Mesendoderm (in vitro differentiated cells): ENCODE results near the gene PRKD2.

Experiments
- DNase-seq: peaks from one replicate; pipeline ENCODE4 v3.0.0; 2013
- H2AK5ac ChIP-seq: 2 replicates; pipeline ENCODE4 v1.6.1; 2013; ENCODE audit warnings: low read length, inconsistent platforms
- H2BK120ac ChIP-seq: 2 replicates; pipeline ENCODE4 v1.6.1; 2013; ENCODE audit warnings: low read depth, mild to moderate bottlenecking, low read length, moderate library complexity, mixed read lengths
- H2BK15ac ChIP-seq: replicated peaks from 2 replicates; pipeline ENCODE4 v1.6.1; 2013; ENCODE audit warnings: low read depth, mild to moderate bottlenecking, moderate library complexity
- H2BK5ac ChIP-seq: 2 replicates; pipeline ENCODE4 v1.6.1; 2013; ENCODE audit warnings: low read length, inconsistent platforms
- H3K18ac ChIP-seq: 2 replicates; pipeline ENCODE4 v1.6.1; 2013; ENCODE audit warnings: mild to moderate bottlenecking, low read length, mixed read lengths
- H3K23ac ChIP-seq: one replicate; pipeline ENCODE4 v1.6.1; 2013; ENCODE audit warnings: low read length
- H3K27ac ChIP-seq: 2 replicates; pipeline ENCODE4 v1.5.1; 2013; ENCODE audit warnings: low read depth, mild to moderate bottlenecking, inconsistent platforms, low read length, moderate library complexity
- H3K27me3 ChIP-seq: 2 replicates; pipeline ENCODE4 v1.6.1; 2013; ENCODE audit warnings: low read length, control low read depth, mild to moderate bottlenecking, inconsistent platforms; ENCODE audit not compliant: insufficient read depth, poor library complexity
- H3K36me3 ChIP-seq: 2 replicates; pipeline ENCODE4 v1.6.1; 2013; ENCODE audit warnings: low read length, inconsistent platforms; ENCODE audit not compliant: control insufficient read depth, insufficient read depth
- H3K4ac ChIP-seq: one replicate; pipeline ENCODE4 v1.6.1; 2013; ENCODE audit warnings: low read depth, mild to moderate bottlenecking, low read length, moderate library complexity
- H3K4me1 ChIP-seq: 2 replicates; pipeline ENCODE4 v1.6.1; 2013; ENCODE audit warnings: low read depth, low read length, inconsistent platforms; ENCODE audit not compliant: control insufficient read depth
- H3K4me2 ChIP-seq: 2 replicates; pipeline ENCODE4 v1.6.1; 2013; ENCODE audit warnings: low read length
- H3K4me3 ChIP-seq: 2 replicates; pipeline ENCODE4 v1.5.1; 2013; ENCODE audit warnings: mild to moderate bottlenecking, low read length
- H3K56ac ChIP-seq: one replicate; pipeline ENCODE4 v1.6.1; 2013; ENCODE audit warnings: low read length
- H3K79me1 ChIP-seq: 2 replicates; pipeline ENCODE4 v1.6.1; 2013; ENCODE audit warnings: low read length, inconsistent platforms
- H3K79me2 ChIP-seq: 2 replicates; pipeline ENCODE4 v1.6.1; 2013; ENCODE audit warnings: mild to moderate bottlenecking, low read length; ENCODE audit not compliant: control insufficient read depth, insufficient read depth
- H3K9ac ChIP-seq: 2 replicates; pipeline ENCODE4 v1.6.1; 2013; ENCODE audit warnings: low read length, inconsistent platforms
- H4K5ac ChIP-seq: one replicate; pipeline ENCODE4 v1.6.1; 2013; ENCODE audit warnings: low read length
- H4K8ac ChIP-seq: one replicate; pipeline ENCODE4 v1.6.1; 2013; ENCODE audit warnings: low read depth, mild to moderate bottlenecking, control low read depth, low read length, moderate library complexity
- WGBS: extraction: QIAGEN DNeasy Blood & Tissue Kit; methylation state at CpG from one replicate; pipeline ENCODE4 v1.1.7; 2013; ENCODE audit warnings: low lambda C conversion rate, missing lambda C conversion rate; ENCODE audit not compliant: insufficient coverage; ENCODE audit errors: extremely low coverage; 5-methylcytosine and 5-hydroxymethylcytosine counted together

Gene PRKD2

DNA sequence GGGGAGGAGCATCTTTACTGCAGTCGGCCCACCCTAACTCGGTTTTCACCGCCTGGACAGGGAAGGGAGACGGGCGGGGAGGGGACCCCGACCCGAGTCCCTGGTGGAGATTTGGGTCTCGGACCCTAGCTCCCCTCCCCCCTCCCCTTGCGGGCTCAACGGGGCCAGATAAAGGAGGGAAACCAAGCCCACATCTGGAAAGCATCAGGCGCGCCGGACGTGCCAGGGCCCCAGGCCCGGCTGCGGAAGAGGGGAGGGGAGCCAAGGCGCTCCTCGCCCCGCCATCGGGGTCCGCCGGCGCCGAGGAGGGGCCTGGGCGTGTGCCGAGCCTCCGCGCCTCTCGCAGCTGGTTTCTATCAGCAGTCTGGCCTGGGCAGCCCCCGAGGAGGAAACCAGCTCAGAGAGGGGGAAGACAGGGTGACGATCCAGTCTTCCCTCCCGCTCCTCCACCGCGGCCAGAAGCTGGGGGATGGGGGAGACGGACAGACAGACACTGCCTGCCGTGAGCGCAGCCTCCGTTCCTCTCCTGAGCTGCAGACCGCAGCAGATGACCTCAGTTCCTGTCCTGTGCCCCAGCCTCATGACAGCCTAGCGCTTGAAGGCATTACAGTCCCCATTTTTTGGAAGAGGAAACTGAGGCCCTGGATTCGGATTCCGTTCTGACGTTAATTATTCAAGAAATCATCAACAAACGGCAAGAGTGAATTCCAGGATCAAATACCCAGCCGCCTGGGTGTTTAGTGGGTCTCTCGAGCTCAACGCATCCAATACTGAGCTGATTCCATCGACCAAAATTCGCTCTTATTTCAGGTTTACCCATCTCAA, 77.3 kb downstream of the PRKD2 start:
- Histone ChIP-seq H3K23ac (peak overlapping the region; percentile 37), H3K27me3 (no peaks in the 10 kb centered on the region), H3K9ac (peak overlapping the region; percentile 57), H3K79me1 (no peaks in the 10 kb centered on the region), H2BK120ac (no peak overlapping the region), H3K4ac (no peak overlapping the region), H4K8ac (no peak overlapping the region), H3K18ac (peak overlapping the region; percentile 8), H3K4me2 (peak overlapping the region; percentile 36), H2AK5ac (no peak overlapping the region), H2BK5ac (no peak overlapping the region), H3K36me3 (no peaks in the 10 kb centered on the region), H4K5ac (no peak overlapping the region), H3K27ac (no peak overlapping the region), H2BK15ac (no peak overlapping the region), H3K79me2 (no peaks in the 10 kb centered on the region), H3K4me3 (peak overlapping the region; percentile 57), H3K56ac (peak overlapping the region; percentile 70), H3K4me1 (peaks cover 4% of the 10 kb centered on the region)
- peak; percentile 74 for DNase-seq
- no CpG with 5 or more reads among the region's 49 CpGs for WGBS

DNA sequence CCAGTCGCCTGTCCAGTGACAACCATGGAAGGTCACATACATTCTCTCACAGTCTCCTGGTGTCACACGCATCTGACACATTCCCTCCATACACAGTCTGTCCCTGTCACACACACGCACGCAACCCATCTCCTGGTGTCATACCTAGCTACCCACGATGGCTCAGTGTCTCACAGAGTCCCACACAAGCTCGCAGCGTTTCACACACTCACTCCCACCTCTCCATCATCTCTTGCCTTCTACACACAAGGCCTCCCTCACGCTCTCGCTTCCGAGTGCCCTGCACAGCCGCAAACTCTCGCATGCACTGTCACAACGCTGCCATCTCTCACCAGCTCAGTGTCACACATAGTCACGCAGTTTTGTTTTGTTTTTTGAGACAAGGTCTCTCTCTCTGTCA, 79.7 kb downstream of the PRKD2 start:
- H3K9ac ChIP-seq: no peak overlapping the region
- H3K36me3 ChIP-seq: no peaks in the 10 kb centered on the region
- H3K27ac ChIP-seq: no peak overlapping the region
- no peak for DNase-seq
- H4K8ac ChIP-seq: no peak overlapping the region
- H3K79me1 ChIP-seq: no peaks in the 10 kb centered on the region
- H3K23ac ChIP-seq: no peak overlapping the region
- no peak overlapping the region for H4K5ac ChIP-seq
- peaks cover 4% of the 10 kb centered on the region for H3K4me1 ChIP-seq
- WGBS: no CpG with 5 or more reads among the region's 14 CpGs
- no peak overlapping the region for H2AK5ac ChIP-seq
- no peak overlapping the region for H3K56ac ChIP-seq
- H2BK120ac ChIP-seq: no peak overlapping the region
- no peak overlapping the region for H3K4me2 ChIP-seq
- no peaks in the 10 kb centered on the region for H3K27me3 ChIP-seq
- no peak overlapping the region for H3K4me3 ChIP-seq
- H2BK15ac ChIP-seq: no peak overlapping the region
- no peak overlapping the region for H3K18ac ChIP-seq
- no peak overlapping the region for H2BK5ac ChIP-seq
- no peaks in the 10 kb centered on the region for H3K79me2 ChIP-seq
- no peak overlapping the region for H3K4ac ChIP-seq

DNA sequence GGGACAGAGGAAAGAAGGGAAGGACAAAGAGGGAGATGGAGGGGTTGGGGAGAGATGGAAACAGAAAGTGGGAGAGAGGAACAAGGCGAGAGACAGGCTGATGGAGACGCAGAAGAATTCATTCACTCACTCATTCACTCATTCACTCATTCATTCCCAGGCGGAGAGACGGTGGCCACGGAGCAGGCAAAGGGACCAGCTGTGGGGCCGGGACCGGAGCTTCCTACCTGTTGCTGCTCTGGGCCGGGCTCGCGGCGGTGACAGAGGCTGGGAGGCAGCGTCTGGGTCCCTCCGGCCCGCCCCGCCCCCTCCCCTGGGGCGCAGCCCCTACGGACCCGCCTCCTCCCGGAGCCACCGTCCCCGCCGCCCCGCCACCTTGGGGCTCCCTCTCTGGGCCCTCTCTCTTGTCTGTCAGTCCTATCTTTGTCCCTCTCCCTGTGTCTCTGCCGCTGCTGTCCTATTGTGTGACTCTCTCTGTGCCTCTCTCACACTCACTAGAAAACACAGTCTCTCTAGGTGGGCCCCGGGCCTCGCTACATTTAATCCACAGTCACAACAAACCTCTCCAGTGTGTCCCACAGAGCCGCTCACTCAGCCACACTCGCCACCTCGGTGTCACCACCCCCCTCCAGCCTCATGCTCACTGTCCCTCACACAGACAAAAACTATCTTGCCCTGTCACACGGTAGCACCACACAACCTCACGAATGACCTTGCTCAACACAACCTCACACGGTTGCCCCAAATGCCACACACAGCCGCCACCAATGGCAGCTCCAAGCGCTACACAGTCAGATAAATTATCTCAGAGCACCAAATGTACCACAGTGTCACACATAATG, 80.8 kb downstream of the PRKD2 start, which contains the start of gene GNG8:
TSS of gene GNG8 (minus strand) at position 283 of the 842 bp plus-strand sequence. CDS start 1,520 bp downstream, outside the sequence.
- no peak within 1 kb of the TSS for H3K9ac ChIP-seq
- H3K4ac ChIP-seq: no peak within 1 kb of the TSS
- peak within 1 kb of the TSS; percentile 60 for H3K56ac ChIP-seq
- no peak within 1 kb of the TSS for H3K23ac ChIP-seq
- H2AK5ac ChIP-seq: no peak within 1 kb of the TSS
- H2BK5ac ChIP-seq: no peak within 1 kb of the TSS
- no peaks in the 10 kb centered on the region for H3K79me2 ChIP-seq
- WGBS: no CpG with 5 or more reads among the region's 34 CpGs
- no peak for DNase-seq
- H3K4me1 ChIP-seq: peaks cover 8% of the 10 kb centered on the region
- H3K36me3 ChIP-seq: no peaks in the 10 kb centered on the region
- no peak within 1 kb of the TSS for H3K4me2 ChIP-seq
- H4K8ac ChIP-seq: no peak within 1 kb of the TSS
- no peaks in the 10 kb centered on the region for H3K79me1 ChIP-seq
- no peak within 1 kb of the TSS for H2BK15ac ChIP-seq
- no peaks in the 10 kb centered on the region for H3K27me3 ChIP-seq
- no peak within 1 kb of the TSS for H3K27ac ChIP-seq
- H3K18ac ChIP-seq: no peak within 1 kb of the TSS
- no peak within 1 kb of the TSS for H4K5ac ChIP-seq
- H3K4me3 ChIP-seq: no peak within 1 kb of the TSS
- no peak within 1 kb of the TSS for H2BK120ac ChIP-seq

DNA sequence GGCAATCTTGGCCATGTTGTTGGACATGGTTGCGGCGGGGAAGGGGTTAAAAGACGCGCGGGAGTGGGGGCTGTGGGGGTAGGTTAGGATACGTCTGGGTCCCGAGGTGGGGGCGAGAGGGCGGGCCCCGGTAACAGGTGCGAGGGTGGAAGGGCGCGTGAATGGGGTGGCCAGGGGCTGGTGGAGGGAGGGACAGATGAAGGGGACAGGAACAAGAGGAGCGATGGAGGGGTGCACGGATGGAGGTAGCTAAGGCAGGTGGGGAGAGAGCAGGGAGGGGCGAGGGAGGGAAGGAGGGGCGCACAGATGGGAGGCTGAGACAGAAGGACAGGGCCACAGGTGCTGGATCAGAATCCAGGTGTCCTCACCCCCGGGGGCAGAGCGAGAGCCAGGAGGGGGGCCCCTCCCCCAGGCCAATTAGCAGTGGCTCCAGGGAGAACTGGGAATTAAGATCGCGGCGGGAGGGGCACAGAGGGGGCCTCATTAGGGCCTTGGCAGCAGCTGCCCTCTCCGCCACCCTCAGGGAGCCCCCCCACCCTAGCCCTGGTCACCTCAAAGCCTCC, 82.2 kb downstream of the PRKD2 start:
- Histone ChIP-seq H3K79me1 (no peaks in the 10 kb centered on the region), H3K27me3 (no peaks in the 10 kb centered on the region), H2BK5ac (no peak overlapping the region), H3K27ac (no peak overlapping the region), H3K4me2 (peak overlapping the region; percentile 42), H2AK5ac (no peak overlapping the region), H4K8ac (no peak overlapping the region), H4K5ac (no peak overlapping the region), H3K56ac (peak overlapping the region; percentile 50), H3K9ac (peak overlapping the region; percentile 11), H3K23ac (no peak overlapping the region), H3K4ac (no peak overlapping the region), H3K4me3 (no peak overlapping the region), H2BK15ac (no peak overlapping the region), H3K36me3 (no peaks in the 10 kb centered on the region), H3K4me1 (peaks cover 8% of the 10 kb centered on the region), H3K18ac (no peak overlapping the region), H3K79me2 (no peaks in the 10 kb centered on the region), H2BK120ac (no peak overlapping the region)
- WGBS: no CpG with 5 or more reads among the region's 23 CpGs
- no peak for DNase-seq

DNA sequence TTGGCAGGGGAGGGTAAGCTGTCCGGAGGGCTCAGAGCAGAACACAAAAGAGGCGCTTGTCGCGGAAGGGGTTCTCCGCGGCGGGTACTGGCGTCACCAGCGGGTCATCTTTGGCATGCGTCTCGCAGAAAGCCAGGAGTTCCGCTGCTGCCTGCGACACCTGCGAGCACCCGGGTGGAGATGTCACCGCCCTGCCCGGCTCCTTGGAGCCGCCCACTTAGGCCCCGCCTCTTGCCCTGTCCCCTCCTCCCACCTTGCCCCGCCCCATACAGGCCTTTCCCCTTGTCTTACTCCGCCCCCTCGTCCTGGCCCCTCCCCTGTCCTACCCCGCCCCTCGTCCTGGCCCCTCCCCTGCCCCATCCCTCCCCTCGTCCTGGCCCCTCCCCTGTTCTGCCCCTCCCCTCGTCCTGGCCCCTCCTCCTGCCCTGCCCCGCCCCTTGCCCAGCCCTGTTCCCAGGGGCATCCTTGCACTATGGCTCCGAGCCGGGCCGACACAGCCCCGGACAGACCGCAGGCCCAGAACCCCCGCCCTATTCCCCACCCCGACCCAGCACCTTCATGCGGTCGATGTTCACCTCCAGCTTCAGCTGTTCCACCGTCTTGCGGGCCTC, 82.8 kb downstream of the PRKD2 start:
- H3K23ac ChIP-seq: no peak overlapping the region
- H3K4me3 ChIP-seq: no peak overlapping the region
- no peaks in the 10 kb centered on the region for H3K27me3 ChIP-seq
- no peak overlapping the region for H2BK5ac ChIP-seq
- peak; percentile 95 for DNase-seq
- peak overlapping the region; percentile 50 for H3K56ac ChIP-seq
- H3K4me1 ChIP-seq: peaks cover 7% of the 10 kb centered on the region
- no peak overlapping the region for H2BK120ac ChIP-seq
- H3K79me1 ChIP-seq: no peaks in the 10 kb centered on the region
- H4K5ac ChIP-seq: no peak overlapping the region
- H2AK5ac ChIP-seq: no peak overlapping the region
- H3K4me2 ChIP-seq: peak overlapping the region; percentile 42
- H3K18ac ChIP-seq: no peak overlapping the region
- H3K9ac ChIP-seq: peak overlapping the region; percentile 11
- no peak overlapping the region for H3K27ac ChIP-seq
- H3K4ac ChIP-seq: no peak overlapping the region
- WGBS: no CpG with 5 or more reads among the region's 38 CpGs
- H3K36me3 ChIP-seq: no peaks in the 10 kb centered on the region
- H3K79me2 ChIP-seq: no peaks in the 10 kb centered on the region
- H4K8ac ChIP-seq: no peak overlapping the region
- no peak overlapping the region for H2BK15ac ChIP-seq
